Activated CD4-positive, alpha-beta T cell treated with anti-CD3 and anti-CD28 coated beads, Interleukin-2, amount 50 U/mL, for 48 hours (primary cell): Measurements from ENCODE around the gene LKAAEAR1.

Experiments
- DNase-seq, 2 experiments: peaks; one replicate each; pipeline ENCODE4 v3.0.0-alpha.2; 2020

LKAAEAR1 gene

GRCh38 chr20:64049878-64050260 lies 34.3 kb downstream of the LKAAEAR1 start:
- no peak for DNase-seq

- peak in 1 of 2 experiments; percentile 56 for DNase-seq
Measured at GRCh38 chr20:64049060-64049877, 34.9 kb downstream of the LKAAEAR1 start, which contains the start of gene SOX18. TSS of gene SOX18 (minus strand) at chr20:64049639. CDS start at chr20:64049516, 123 bp downstream.

- DNase-seq, result no peak
Measured at GRCh38 chr20:64048402-64049044, 35.7 kb downstream of the LKAAEAR1 start.

GRCh38 chr20:64047968-64048401 lies 36.2 kb downstream of the LKAAEAR1 start:
- no peak for DNase-seq

GRCh38 chr20:64047046-64047389 lies 37.2 kb downstream of the LKAAEAR1 start:
- DNase-seq, result no peak

- no peak for DNase-seq
Measured at GRCh38 chr20:64045346-64046011, 38.7 kb downstream of the LKAAEAR1 start.

- no peak for DNase-seq
Measured at GRCh38 chr20:64044484-64045247, 39.5 kb downstream of the LKAAEAR1 start.

- DNase-seq, result no peak
Measured at GRCh38 chr20:64043768-64044167, 40.4 kb downstream of the LKAAEAR1 start.

- DNase-seq, result peak in 1 of 2 experiments; percentile 35
Measured at GRCh38 chr20:64042054-64042781, 42.0 kb downstream of the LKAAEAR1 start.

- DNase-seq, result peak in 1 of 2 experiments; percentile 22
Measured at GRCh38 chr20:64041781-64042053, 42.5 kb downstream of the LKAAEAR1 start.

- no peak for DNase-seq
Measured at GRCh38 chr20:64041040-64041780, 43.0 kb downstream of the LKAAEAR1 start.

- DNase-seq, result no peak
Measured at GRCh38 chr20:64040231-64041039, 43.8 kb downstream of the LKAAEAR1 start.

GRCh38 chr20:64039293-64040160 lies 44.7 kb downstream of the LKAAEAR1 start:
- DNase-seq, result no peak

GRCh38 chr20:64038565-64039292 lies 45.5 kb downstream of the LKAAEAR1 start:
- DNase-seq, result peak; percentile 82 to 84

GRCh38 chr20:64038224-64038564 lies 46.0 kb downstream of the LKAAEAR1 start:
- DNase-seq, result no peak

- DNase-seq, result peak in 1 of 2 experiments; percentile 49
Measured at GRCh38 chr20:64037498-64038213, 46.5 kb downstream of the LKAAEAR1 start.

GRCh38 chr20:64037199-64037497 lies 47.0 kb downstream of the LKAAEAR1 start:
- DNase-seq, result no peak

GRCh38 chr20:64036346-64037198 lies 47.6 kb downstream of the LKAAEAR1 start:
- DNase-seq, result peak in 1 of 2 experiments; percentile 52
